Measurements from ENCODE around the gene SLC7A1. TPM values are rescaled to one million over a fixed set of nuclear protein-coding genes. Genes with fewer than 3 reads are reported as not detected.

SLC7A1 gene
- total and polyA plus RNA-seq, 2 of the 4 experiments (the other 2 are of a cell fraction), result 9.7 to 22.3 TPM

DNA sequence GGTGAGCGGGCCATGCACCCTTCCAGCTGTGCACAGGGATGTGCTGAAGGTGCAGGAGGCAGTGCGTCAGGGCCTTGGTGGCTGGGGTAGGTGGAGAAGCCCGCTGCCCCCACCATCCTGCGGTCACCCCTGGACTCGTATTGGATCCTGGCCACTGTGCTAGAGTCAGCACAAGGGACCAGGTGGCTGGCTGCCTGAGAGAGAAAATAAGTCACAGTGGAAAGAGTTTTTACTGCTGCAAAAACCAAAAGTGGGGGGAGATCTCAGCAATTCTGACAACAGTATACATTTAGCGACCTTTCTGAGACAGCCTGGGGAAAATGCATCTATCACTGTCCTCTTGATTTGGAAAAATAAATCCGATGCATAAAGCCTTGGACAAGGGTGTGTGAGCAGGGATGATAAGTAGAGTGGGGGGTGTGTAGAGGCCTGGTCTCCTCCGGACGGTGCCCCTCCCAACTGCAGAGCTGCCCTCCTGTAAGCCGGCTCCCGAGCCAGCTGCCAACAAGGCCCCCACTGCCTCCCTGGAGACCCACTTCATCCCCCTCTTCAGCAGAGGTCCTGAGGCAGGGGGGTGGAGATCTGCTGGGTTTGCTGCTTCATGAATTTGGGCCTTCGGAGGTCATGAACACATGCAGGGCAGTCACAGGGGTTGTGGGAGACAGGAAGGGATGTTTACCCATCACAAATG is 84.2 kb downstream of the SLC7A1 start:
- peaks cover 17% of the 10 kb centered on the region for H4K20me1 ChIP-seq (ENCODE audit: insufficient read depth, low read length)
- in situ Hi-C loops (cut with MboI; ENCODE audit: low sequenced_read_pairs) (loop anchor here (5.0 kb wide), 1 partner anchor 606 kb away; no protein-coding TSS in a partner anchor), intact Hi-C loops (cut with micrococcal nuclease) (no loop called here), dilution Hi-C loops (cut with HindIII; ENCODE audit: low sequenced_read_pairs, unreplicated experiment) (no loop called here)
- no peak overlapping the region for H4K5ac ChIP-seq (ENCODE audit: low read depth, low read length)
- H2AFZ ChIP-seq (replicated peaks; ENCODE audit: low read length, poor library complexity), result no peak overlapping the region
- H3K4me2 ChIP-seq (ENCODE audit: low read depth, low read length), result no peak overlapping the region
- H2BK20ac ChIP-seq (ENCODE audit: low read depth, low read length), result no peak overlapping the region
- H3K79me1 ChIP-seq (ENCODE audit: low read depth in 1 of 2, low read length in 2 of 2), result peaks cover 0 to 14% of the 10 kb centered on the region in 2 experiments; a peak in 1 of 4 replicates
- H3K4ac ChIP-seq (ENCODE audit: low read depth, low read length), result no peak overlapping the region
- H2AK5ac ChIP-seq (ENCODE audit: low read depth, low read length), result no peak overlapping the region
- peaks cover 3% of the 10 kb centered on the region; the same call in 1 of the 2 replicates for H3K9me1 ChIP-seq (ENCODE audit: insufficient read depth, low read length)
- H4K8ac ChIP-seq (ENCODE audit: low read depth in 2 of 2, low read length in 2 of 2), result no peak overlapping the region
- no peak overlapping the region for H3K9ac ChIP-seq (ENCODE audit: low read depth, low read length)
- no peak overlapping the region for H3K27ac ChIP-seq (ENCODE audit: insufficient read depth, low read length)
- H3K14ac ChIP-seq (replicated peaks; ENCODE audit: low read depth, low read length), result no peak overlapping the region
- WGBS, 2 experiments (ENCODE audit: extremely low coverage in 2 of 2, insufficient read length in 1 of 2), result no CpG with 5 or more reads among the region's 12 CpGs
- peak overlapping the region; percentile 51 for H2AK9ac ChIP-seq (replicated peaks; ENCODE audit: low read depth, low read length, poor library complexity)
- no peak overlapping the region for H3K56ac ChIP-seq (ENCODE audit: extremely low read depth, insufficient read depth, low read length)
- H3K4me3 ChIP-seq (ENCODE audit: insufficient read depth, low read depth, low read length), result no peak overlapping the region
- BruUV-seq (replicated peaks), result no TSS peak
- H3K9me3 ChIP-seq (ENCODE audit: control insufficient read depth, insufficient read depth, low read length), result no peaks in the 10 kb centered on the region
- no peak overlapping the region for H2BK5ac ChIP-seq (ENCODE audit: low read depth, low read length, poor library complexity, severe bottlenecking)
- ATAC-seq (ENCODE audit: low read depth) (no peak), DNase-seq (no peak)
- H3K23ac ChIP-seq (ENCODE audit: low read depth, low read length), result no peak overlapping the region
- no peak overlapping the region for H3K18ac ChIP-seq (ENCODE audit: low read depth, low read length)
- H3K4me1 ChIP-seq (ENCODE audit: control insufficient read depth, insufficient read depth, low read length), result peaks cover 4% of the 10 kb centered on the region
- H3K36me3 ChIP-seq (ENCODE audit: control insufficient read depth, insufficient read depth, low read length), result peaks cover 32% of the 10 kb centered on the region
- H3K27me3 ChIP-seq (ENCODE audit: control insufficient read depth, insufficient read depth, low read length), result no peaks in the 10 kb centered on the region
- TF ChIP-seq CHD1 (IDR thresholded peaks at IDR 0.05; ENCODE audit: low read depth, low read length) (no peak), CTCF (conservative IDR thresholded peaks at IDR 0.05; ENCODE audit: low read depth, low read length) (no peak), CEBPB (IDR thresholded peaks at IDR 0.05; ENCODE audit: low read depth, low read length) (no peak), MXI1 (IDR thresholded peaks at IDR 0.05; ENCODE audit: borderline replicate concordance, low read depth, low read length) (no peak), MAZ (IDR thresholded peaks at IDR 0.05; ENCODE audit: borderline replicate concordance, low read depth, low read length) (no peak), SMC3 (IDR thresholded peaks at IDR 0.05; ENCODE audit: low read depth, low read length) (no peak), MAFK (IDR thresholded peaks at IDR 0.05; ENCODE audit: low read depth, low read length) (no peak)
- no peak overlapping the region for H2BK15ac ChIP-seq (ENCODE audit: low read depth, low read length)
- no peak overlapping the region for H4K91ac ChIP-seq (ENCODE audit: insufficient read depth, low read depth, low read length)
- no peak overlapping the region for H2BK120ac ChIP-seq (ENCODE audit: low read depth, low read length)
- POLR2A ChIA-PET (ENCODE audit: unreplicated experiment), result no interaction called here
- CTCF ChIA-PET, result interaction anchor here (0.5 to 1.1 kb wide), 2 partner anchors 604 to 1071 kb away, joined by 3 to 4 read pairs; no protein-coding TSS in a partner anchor
